Colon (tissue), 2 donors: ENCODE data around the gene OPN3.

Experiments used
- FAIRE-seq: peaks from 2 replicates; lab custom pipeline; 2012; peaks lifted over from hg19 to GRCh38; lab: Jason Lieb, UNC
- donor health status: control.
- donor health status: control.

Gene OPN3

DNA sequence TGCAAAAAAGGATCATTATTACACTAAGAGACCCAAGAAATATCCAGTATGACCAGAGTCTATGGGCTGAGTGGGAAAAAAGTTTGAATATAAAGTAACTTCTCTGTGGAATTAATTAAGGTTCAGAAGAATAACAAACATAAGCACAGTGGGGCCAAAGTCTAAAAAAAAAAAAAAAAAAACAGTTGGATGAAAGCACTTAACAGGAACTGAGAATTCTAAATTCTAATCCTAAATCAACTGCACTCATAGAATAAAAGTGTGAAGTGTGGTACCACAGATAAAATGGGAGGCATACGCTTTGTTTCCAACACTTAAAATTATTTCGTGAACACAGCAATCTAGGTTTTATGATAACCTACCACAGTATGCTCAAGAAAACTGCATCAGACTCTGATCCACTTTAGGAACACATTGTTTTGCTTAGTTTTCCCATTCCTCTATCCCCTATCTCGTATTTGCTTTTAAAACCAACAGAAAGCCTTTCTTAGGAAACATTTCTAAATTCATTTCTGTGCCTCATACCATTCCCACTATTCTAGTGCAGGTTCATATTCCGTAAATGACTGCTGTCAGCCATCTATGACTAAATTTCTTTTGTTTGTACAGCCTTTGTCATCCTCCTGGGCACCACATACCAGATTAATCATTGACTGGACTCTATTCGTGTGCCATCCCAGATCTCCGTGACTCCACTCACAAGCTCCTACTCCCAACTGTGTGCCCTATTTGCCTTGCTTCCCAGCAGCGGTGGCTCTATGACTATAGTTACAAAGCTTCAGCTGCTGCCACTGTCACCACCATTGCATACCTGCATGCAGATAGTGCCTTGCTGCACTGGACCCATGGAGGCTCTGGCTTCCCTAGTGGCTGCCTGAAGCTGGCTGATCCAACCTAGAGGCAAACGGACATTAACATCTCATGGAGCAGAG lies 24.9 kb downstream of the OPN3 start:
- FAIRE-seq: no peak

DNA sequence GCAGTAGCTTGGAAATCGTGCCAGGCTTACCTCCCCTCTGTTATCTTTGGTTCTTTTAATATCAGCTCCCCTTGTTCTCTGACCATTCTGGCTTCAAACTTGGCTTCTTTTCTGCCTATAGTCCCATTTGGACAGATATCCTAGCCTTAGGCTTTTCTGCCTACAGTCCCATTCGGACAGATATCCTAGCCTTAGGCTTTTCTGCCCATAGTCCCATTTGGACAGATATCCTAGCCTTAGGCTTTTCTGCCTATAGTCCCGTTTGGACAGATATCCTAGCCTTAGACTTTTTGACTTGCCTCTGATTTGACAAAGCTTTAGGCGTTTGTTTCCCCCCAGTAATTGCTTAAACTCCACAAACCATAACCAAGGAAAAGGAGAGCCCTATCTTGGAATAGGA lies 25.6 kb downstream of the OPN3 start:
- FAIRE-seq: no peak

DNA sequence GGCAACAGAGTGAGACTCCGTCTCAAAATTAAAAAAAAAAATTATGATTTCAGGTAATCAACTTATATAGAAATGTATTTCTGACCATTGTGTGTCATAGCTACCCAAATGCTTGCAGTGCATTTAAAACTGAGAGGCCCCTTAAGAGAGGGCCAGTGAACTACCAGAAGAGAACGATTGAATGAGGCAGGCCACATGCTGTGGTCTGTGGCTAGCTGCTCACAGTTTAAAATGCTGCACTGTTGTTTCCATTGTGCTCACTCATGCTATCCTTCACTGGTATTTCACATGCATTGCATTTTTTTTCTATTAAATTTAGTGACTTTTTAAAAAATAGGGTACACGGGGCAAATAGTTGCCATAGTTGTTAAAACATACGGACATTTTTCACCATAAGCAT lies 26.0 kb downstream of the OPN3 start:
- FAIRE-seq: no peak

DNA sequence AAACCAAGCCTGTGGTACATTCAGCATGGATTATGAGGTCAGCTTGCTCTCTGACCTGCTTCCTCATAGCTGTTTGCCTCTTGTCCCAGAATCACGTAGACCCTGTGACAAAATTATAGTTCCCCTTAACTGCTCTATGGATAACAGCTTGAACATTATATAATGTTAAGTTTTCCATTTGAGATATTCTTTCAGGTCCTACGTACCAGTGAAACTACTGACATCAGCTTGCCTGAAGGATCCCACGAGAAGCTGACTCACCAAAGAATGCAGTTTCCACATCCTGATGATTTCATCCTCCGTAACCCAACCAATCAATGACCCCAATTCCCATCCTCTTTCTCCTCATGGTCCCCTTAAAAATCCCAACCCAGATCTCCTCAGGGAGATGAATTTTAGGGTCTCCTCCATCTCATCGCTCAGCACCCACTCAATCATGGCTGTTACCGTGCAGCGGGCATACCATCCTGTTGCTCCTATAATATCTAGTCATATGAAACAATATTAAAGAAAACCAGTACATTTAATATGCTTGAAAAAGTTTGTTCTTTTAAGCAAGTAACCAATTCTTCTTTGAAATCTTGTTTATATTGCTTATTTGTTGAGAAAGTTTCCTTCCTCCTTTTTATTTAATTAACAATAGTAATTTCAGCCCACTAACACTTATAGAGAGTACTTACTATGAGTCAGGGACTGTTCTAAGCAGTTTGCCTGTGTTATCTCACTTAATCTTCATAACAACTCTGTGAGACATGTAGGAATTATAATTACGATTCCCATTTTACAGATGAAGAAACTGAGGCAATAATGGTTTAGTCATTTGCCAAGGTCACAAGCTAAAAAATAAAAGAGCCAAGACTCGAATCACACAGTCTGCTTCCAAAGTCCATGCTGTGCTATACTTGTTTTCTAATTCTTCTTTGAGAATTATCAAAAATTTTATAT lies 27.4 kb downstream of the OPN3 start:
- no peak for FAIRE-seq

DNA sequence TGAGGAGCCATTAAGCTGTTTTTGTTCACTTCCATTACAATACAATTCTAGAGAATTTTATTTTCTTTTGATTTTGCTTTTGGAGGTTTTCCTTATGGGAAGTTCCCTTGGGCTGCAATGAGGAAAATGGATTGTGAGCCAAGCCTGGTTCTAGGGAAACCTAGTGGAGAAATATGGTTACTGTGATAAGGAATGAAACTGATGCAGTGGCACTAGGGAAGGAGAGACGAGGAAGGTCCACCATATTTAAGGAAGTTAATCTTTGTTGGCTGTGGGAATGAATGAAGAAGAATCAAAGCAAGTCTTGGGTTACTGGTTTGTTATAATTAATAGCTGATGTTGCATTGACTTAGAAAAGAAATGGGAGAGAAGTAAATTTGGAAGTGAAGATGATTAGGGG lies 28.4 kb downstream of the OPN3 start:
- no peak for FAIRE-seq

DNA sequence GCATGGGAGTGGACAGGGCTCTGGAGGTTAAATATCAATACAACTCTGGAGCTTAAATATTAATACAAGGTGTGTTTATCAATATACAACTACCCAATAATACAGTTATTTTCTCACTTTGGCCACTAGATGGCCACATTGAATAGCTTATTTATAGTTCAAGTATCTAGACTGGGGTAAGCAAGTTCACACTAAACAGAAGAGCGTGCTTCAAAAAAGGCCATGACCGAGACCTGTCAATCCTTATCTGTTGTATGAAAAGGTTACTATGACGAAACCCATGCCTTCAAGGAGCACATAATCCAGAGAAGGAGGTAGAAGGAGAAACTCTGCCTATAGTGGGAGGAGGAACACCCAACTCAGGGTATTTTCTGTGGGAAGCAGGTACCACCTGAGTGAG lies 29.1 kb downstream of the OPN3 start:
- no peak for FAIRE-seq

DNA sequence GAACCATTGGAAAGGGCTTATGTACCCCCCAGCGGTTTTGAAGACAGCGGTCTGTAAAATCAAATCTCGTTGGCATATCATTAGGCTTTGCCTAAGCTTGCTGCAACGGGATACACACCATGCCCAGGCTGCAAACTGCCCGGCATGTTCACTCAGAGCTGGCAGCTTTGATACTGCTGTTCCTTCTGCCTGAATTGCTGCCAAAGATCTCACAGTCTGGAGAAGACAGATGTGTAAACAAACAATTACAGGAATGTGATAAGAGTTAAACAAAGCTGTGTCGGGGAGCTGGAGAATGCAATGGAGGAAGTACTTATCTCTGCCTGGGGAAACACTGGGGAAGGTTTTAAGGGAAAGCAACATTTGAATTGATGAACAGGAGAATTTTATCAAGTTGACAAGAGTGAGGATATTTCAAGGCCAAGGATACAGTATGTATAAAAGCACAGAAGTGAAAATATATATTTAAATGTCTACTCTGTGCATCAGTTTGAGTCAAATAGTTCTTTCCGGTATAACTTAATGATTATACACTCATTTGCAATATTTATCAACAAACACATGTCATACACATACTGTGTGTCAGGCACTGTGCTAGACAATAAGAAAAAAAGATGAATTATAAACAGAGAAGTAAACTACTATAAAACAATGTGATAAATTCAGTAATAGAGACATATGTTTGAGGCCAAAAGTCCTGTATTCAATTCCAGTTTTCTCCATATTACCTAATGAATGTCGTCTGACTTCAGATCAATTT lies 29.9 kb downstream of the OPN3 start:
- no peak for FAIRE-seq

DNA sequence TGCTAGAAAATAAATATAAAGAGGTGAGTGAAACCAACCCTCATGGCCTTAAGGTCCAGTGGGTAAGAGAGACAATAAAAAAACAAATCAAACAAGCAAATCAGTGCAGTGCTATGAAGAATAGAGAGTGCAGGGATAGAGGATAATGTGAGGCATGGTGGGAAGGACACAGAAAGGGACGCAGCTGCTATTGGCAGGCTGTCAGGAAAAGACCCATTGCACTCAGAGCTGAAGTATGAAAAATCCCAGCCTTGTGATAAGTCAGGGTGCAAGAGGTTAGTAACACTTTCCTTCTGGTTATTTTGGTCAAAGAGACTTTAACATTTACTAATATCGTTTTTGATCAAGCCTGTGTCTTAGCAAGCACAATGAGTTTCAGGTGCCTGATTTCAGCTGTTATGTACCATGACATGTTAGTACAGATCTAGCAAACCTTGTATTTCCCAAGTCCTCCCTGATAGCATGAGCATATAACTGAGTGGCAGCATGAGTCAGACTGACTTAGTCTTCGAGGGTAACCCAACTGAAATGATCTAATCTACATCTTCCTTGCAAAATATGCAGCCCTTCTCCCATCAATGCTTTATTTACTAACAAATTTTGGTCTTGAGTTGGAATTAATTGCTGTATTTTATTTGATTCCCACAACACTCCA lies 31.7 kb downstream of the OPN3 start:
- FAIRE-seq: no peak

DNA sequence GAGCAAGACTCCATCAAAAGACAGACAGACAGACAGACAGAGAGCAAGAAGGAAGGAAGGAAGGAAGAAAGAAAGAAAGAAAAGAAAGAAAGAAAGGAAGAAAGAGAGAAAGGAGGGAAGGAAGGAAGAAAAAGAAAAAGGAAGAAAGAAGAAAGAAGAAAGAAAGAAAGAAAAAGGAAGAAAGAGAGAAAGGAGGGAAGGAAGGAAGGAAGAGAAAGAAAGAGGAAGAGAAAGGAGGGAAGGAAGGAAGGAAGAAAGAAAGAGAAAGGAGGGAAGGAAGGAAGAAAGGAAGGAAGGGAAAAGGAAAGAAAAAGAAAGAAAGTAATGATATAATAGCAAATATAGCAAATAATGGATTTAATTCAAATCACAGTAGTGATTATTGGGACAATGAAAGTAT lies 32.7 kb downstream of the OPN3 start:
- no peak for FAIRE-seq

DNA sequence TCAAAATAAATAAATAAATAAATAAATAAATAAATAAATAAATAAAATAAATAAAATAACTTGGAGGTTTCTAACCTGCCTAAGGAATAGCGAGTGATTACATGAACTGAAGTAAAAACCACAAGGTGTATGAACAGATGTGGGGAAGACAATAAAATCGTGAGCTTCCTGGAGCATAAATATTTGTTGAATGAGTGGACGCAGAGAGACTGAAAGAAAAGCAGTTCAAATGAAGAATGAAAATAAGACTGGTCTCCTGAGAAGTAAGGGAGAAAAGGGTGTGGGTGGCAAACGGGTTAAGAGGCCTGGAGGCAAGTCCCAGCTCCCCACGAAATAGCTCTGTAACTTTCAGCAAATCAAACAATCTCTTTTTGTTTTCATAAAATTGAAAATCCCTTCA lies 33.6 kb downstream of the OPN3 start:
- no peak for FAIRE-seq

DNA sequence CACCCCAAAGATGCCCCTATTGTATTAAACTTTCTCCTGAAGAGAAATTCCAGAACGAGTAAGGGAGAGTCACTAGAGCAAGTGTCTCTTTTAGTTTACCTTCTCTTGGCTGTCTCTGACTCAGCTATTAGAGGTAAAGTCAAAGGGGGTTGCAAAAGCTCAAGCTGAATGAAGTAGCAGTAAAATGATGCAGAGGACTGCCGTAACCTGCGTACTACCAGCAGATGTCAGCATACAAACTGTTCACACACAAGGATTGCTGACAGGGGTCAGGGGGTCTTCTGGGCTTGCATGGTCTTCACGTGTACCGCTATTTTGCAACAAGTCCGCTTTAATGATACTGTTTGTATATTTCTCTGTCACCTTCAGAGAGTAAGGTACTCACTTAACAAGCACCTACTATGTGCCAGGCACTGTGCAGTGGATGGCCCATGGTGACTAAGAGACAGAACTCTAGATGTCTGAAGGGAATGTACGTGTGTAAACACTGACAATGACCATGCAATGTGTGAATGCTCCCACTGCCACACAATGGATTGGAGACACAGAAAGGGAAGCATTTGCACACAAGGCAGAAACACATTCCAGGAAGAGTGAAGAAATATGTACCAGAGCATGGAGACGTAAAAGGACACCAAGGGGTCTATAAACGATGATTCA lies 34.9 kb downstream of the OPN3 start:
- FAIRE-seq: no peak

DNA sequence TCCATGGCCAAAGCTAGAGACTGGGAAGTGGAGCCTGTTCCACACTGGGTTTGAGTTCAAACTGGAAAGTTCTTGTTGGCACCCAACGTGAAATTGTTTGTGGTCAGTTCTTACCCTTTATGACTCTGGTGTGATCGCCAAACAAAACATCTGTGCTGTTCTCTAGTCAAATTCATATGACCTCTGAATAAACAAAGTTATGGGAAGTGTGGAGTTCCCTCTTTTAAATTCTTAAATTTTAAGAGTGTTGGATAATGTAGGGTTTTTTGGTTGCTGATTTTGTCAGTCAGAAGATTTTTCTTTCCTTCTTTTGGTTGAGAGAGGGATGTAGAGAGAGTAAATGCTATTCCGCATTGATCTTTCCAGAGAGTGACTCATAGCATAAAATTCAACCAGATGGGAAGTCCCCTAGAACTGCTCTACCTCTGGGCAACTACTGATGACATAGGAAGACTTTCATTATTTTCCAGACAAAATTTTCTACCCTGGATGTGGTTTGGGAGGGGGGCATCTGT lies 36.4 kb downstream of the OPN3 start:
- no peak for FAIRE-seq

DNA sequence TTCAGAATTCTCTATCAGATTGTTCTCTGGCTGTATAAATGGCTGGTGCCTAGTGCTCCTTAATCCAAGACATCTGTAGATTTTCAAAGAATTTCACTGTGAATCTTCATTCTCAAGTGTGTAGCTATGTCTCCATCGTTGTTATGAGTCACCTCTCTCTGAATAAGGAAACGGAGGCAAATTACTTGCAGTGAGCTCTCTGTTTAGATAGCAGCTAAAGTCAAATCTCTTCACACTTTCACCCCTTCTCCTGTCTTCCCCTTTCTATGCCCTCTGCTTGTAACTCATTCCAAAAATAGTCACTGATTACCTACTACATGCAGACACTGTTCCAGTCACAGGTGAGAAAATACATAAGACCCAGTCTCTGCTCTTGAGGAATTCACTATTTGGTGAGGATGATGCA lies 39.7 kb downstream of the OPN3 start:
- FAIRE-seq: no peak

DNA sequence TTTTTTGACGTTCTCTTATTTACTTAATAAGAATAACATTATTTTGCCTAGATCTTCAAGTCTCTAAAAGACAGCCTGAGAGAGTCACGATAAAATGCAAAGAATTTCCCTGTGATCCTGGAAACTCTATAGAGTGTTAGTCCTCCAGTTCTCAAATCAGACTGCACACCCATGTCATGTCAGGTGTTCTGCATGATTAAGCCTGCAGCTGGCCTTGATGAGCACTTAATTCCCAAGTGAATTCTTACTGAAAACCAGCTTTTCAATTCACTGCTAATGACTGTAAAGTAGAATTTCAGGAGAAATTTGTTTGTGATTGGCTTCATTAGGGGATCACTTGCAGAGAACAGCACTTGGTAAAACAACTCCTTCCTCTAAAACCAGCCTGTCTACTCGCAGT lies 41.9 kb downstream of the OPN3 start:
- FAIRE-seq: no peak

DNA sequence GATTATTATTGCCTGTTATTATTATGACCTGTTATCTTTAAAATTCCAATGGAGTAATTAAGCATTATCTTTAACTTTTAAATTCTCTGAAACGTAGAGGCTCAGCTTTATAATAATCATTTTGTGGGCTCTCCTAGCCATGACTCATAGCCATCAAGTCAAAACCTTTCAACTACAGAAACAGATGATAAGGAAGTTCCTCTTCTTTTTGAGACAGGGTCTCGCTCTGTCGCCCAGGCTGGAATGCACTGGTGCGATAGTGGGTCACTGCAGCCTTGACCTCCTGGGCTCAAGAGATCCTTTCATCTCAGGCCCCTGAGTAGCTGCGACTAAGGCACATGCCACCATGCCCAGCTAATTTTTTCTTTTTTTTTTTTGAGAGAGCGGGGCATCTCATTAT lies 43.5 kb downstream of the OPN3 start:
- FAIRE-seq: no peak

DNA sequence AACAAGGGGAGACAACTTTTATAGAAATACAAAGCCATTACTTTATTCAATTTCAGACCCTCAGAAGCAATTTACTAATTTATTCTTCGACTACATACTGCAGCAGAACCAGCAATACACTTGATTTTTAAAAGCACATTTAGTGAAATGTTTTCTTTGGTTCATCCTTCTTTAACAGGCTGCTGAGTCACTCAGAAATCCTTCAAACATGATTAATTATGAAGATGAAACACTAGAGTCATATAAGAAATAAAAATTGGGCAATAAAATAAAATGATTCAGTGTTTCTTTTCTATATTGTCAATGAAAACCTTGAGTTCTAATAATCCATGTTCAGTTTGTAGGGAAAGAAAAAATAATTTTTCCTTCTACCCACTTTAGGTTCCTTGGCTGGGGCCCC lies 47.0 kb downstream of the OPN3 start:
- FAIRE-seq: no peak

DNA sequence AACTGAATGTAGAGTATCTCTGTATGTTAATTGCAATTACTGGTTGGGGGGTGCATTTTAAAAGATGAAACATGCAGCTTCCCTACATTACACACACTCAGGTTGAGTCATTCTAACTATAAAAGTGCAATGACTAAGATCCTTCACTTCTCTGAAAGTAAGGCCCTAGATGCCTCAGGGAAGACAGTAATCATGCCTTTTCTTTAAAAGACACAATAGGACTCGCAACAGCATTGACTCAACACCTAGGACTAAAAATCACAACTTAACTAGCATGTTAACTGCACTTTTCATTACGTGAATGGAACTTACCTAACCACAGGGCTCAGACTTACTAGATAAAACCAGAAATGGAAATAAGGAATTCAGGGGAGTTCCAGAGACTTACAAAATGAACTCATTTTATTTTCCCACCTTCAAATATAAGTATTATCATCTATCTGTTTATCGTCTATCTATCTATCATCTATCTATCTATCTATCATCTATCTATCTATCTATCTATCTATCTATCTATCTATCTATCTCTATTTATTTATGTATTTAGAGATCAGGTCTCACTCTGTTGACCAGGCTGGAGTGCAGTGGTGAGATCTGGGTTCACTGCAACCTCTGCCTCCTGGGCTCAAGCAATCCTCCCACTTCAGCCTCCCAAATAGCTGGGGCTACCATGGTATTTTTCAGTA lies 47.8 kb downstream of the OPN3 start:
- FAIRE-seq: no peak

DNA sequence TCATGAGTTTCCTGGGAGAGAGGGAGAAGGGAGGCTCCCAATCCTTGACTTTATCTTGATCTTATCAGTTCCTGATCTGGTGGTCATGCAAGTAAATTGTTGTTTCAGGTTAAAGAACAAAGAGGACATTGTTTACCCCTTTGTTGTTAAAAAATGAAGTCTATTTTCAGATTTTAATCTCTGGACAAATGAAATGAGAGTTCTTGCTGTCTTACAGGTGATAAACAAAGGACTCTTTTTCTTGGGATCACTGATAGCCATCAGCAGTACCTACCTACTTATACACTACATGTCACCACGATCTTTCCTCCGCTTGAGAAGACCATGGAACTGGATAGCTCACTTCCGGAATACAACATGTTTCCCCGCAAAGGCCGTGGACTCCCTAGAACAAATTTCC lies 48.4 kb downstream of the OPN3 start:
- no peak for FAIRE-seq

DNA sequence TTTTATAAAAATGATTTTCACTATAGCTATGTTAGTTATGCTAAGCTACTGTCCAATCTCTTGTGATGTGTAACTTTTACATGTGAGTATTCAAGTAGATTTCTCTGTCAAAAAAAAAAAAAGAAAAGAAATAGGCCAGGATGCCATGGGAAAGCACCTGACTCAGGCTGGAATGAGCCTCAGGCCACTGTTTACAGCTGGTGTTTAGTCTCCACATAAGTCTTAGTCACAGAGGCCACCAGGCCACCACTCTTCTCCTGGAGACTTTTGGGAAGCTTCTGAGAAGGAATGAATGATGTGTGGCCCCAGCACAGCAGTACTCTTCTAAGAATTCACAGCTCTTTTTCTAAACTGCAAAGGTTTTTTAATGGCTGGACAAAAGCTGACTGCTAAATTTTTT lies 48.9 kb downstream of the OPN3 start:
- no peak for FAIRE-seq

DNA sequence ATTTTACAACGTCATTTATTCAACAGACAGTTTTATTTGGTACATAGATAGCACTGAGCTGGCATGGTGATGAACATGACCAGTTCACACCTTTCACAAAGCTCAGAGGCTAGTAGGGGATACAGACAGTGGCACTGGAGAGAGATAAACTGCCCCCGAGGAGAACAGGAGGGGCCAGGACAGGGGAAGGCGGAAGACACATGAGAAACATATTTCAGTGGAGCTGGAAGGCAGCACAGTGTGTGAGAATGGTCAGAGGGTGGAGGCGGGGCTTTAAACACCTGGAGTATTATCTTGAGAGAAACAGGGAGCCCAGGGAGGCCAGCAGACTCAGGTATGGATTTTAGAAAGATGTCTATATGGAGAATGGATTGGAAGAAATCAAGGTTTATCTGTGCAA lies 49.5 kb downstream of the OPN3 start:
- no peak for FAIRE-seq

DNA sequence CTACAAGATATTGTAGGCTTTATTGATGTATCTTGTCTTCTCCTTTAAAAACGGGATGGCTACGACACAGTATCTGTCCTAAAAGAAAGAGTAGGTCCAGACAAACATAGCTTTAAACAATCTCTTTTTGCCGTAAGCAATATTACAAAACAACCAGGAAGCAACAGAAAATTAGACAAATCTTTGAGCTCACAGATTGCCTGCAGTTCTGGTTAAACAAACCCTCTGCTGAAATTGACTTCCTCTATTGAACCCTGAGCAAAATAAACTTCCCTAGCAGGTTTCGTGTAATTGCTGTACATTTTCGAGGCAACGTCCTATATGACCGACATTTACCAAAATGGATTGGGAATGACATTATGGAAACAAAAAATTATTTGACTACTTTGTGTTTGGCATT lies 50.6 kb downstream of the OPN3 start:
- no peak for FAIRE-seq
